ENCODE results near the gene NME4.

NME4 gene

DNA sequence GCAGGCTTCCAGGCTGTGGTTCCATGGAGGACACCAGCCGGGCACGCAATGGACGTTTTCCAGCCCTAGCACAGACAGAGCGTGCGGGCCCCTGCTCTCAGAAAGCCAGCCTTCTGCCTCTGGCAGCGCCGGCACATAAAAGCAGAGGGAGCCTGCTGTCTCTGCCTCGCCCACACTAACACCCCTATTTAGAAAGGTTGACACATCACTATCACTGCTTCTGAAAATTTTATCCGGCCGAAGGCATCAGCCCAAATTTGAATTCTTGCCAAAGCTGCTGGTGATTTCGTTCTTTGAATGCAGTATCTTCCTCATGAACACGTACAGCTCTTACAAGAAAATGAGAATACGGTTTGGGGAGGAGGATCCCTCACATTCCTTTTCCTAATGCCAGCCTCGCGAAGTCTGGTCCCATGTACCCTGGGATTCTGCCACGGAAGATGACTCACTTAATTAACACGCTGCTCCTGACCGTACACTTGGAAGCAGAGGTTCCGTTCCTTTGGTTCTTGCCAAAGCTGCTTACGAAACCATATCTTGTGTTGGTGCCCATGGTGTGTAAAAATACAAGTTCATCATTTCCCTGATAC is 27.1 kb downstream of the NME4 start:
- DNase-seq (ENCODE audit: low read depth), result peak; percentile 100
- TF ChIP-seq, protein P1, sequence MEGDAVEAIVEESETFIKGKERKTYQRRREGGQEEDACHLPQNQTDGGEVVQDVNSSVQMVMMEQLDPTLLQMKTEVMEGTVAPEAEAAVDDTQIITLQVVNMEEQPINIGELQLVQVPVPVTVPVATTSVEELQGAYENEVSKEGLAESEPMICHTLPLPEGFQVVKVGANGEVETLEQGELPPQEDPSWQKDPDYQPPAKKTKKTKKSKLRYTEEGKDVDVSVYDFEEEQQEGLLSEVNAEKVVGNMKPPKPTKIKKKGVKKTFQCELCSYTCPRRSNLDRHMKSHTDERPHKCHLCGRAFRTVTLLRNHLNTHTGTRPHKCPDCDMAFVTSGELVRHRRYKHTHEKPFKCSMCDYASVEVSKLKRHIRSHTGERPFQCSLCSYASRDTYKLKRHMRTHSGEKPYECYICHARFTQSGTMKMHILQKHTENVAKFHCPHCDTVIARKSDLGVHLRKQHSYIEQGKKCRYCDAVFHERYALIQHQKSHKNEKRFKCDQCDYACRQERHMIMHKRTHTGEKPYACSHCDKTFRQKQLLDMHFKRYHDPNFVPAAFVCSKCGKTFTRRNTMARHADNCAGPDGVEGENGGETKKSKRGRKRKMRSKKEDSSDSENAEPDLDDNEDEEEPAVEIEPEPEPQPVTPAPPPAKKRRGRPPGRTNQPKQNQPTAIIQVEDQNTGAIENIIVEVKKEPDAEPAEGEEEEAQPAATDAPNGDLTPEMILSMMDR (conservative IDR thresholded peaks at IDR 0.05; ENCODE audit: low read length), result no peak
- peak overlapping the region; percentile 61 for H3K4me3 ChIP-seq (ENCODE audit: low read length)

DNA sequence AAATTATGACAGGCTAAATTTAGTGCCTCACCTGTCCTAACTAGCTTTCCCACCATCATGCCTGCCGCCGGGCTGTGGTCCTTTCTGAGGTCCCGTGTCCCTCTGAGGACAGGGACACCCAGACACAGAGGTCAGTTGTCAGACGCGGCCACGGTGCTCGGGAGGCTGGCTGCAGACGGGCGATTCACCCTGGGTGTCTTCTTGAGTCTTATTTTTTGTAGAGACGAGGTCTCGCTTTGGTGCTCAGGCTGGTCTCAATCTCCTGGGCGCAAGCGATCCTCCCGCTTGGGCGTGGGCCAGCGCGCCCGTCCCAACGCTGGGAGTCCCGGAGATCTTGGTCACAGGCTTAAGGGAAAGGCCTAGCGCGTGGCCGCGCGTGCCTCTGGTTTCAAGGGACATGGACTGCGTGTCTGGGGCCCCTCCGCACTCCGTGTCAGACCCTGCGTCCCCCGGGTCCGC is 27.7 kb downstream of the NME4 start:
- TF ChIP-seq, protein P1 (conservative IDR thresholded peaks at IDR 0.05; ENCODE audit: low read length), result no peak
- H3K4me3 ChIP-seq (ENCODE audit: low read length), result peak overlapping the region; percentile 61
- peak; percentile 41 for DNase-seq (ENCODE audit: low read depth)

DNA sequence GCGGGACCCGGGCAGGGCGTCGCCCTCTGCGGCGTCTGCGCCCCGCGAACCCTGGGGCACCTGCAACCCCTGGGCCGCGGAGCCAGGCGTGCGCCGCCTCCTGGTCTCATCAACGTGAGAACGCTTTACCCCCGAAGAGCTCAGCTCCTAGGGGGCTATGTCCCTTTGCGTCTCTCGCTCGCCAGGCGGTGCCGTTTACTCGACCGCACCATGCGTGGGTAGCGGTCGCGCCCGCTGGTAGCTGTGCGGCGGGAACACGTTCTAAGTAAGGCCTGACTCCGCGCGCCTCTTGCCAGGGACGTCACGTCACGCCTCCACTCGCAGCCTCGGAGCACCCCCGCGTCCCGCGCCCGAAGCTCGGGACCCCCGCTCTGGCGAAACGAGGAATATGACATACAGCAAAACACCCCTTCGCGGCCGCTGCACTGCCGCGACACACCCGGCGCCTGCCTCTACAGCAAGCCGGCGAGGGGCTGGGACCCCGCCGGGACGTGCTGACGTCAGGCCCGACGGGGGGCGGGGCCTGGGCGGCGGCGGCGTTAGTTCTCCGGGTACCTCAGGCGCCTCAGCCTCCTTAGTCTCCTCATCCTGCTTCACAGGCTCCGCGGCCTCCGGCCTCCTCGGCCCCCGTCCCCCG is 28.2 kb downstream of the NME4 start, which contains the start of gene RAB11FIP3:
Gene RAB11FIP3 (plus strand): TSS at position 568 of the 637 bp plus-strand sequence. CDS start 358 bp downstream, outside the sequence.
- TF ChIP-seq, protein P1 (conservative IDR thresholded peaks at IDR 0.05; ENCODE audit: low read length), result no peak; the same call in 1 of the 2 replicates
- DNase-seq (ENCODE audit: low read depth), result peak; percentile 70
- peak within 1 kb of the TSS; percentile 81 for H3K4me3 ChIP-seq (ENCODE audit: low read length)

DNA sequence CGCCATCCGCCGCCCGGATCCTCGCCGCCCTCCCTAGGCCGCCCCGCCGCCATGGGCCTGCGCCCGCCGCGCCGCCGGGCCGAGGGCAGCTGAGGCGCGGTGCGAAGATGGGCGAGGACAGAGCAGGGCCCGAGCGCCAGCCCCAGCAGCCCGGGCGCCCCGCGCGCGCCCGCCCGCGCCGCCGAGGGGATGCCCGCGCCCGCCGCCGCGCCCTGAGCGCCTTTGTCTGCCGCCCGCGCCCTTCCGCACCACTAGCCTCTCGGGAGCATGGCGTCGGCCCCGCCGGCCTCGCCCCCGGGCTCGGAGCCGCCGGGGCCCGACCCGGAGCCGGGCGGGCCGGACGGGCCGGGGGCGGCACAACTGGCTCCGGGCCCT is 28.7 kb downstream of the NME4 start:
- peak overlapping the region; percentile 81 for H3K4me3 ChIP-seq (ENCODE audit: low read length)
- no peak for DNase-seq (ENCODE audit: low read depth)
- TF ChIP-seq, protein P1 (conservative IDR thresholded peaks at IDR 0.05; ENCODE audit: low read length), result no peak

DNA sequence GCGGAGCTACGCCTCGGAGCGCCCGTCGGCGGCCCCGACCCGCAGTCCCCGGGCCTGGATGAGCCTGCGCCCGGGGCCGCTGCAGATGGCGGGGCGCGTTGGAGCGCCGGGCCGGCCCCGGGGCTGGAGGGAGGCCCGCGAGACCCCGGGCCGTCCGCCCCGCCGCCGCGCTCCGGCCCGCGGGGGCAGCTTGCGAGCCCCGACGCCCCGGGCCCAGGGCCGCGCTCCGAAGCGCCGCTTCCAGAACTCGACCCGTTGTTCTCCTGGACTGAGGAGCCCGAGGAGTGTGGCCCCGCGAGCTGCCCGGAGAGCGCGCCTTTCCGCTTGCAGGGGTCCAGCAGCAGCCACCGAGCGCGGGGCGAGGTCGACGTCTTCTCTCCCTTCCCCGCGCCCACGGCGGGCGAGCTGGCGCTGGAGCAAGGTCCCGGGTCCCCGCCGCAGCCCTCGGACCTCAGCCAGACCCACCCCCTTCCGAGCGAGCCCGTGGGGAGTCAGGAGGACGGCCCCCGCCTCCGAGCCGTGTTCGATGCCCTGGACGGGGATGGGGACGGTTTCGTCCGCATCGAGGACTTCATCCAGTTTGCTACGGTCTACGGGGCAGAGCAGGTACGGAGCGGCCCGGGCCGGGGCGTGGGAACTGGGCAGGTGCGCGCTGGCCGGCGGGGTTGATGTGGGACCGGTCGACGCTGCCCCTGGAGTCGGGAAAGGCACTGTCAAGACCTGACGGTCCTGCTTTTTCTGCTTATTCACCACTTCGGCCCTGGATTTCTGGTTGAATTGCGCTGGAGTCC is 29.3 kb downstream of the NME4 start:
- no peak for DNase-seq (ENCODE audit: low read depth)
- TF ChIP-seq, protein P1 (conservative IDR thresholded peaks at IDR 0.05; ENCODE audit: low read length), result no peak
- H3K4me3 ChIP-seq (ENCODE audit: low read length), result peak overlapping the region; percentile 81

DNA sequence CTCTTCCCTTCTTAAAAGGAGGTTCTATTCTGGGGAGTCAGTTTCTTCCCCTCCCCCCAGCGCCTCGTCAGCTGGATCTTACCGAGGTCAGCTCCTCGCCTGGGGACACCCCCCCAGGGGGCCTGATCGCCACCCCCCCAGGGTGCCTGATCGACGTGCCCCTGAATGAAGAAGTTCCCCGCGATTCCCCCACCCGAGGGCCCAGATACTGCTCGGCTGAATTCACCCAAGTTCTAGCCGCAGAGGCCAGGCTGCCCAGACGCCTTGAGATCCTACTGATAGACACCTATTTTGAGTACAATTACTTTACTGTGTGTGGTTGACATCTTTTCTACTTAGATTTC is 29.9 kb downstream of the NME4 start:
- no peak for DNase-seq (ENCODE audit: low read depth)
- TF ChIP-seq, protein P1 (conservative IDR thresholded peaks at IDR 0.05; ENCODE audit: low read length), result no peak
- peak overlapping the region; percentile 81 for H3K4me3 ChIP-seq (ENCODE audit: low read length)

Measured in AG10803 (cell line).